Activated CD4-positive, alpha-beta T cell treated with anti-CD3 and anti-CD28 coated beads for 24 hours (primary cell): ENCODE results near the gene ADAP2.
"Not testable (repeated sequence)": the region's sequence is repeated elsewhere in the genome, so short reads cannot be mapped to it uniquely, and the experiment has no call there.

Source experiments
- DNase-seq, 2 donors: peaks; one replicate each; pipeline ENCODE4 v3.0.0-alpha.2; 2020; ENCODE audit warnings: low read depth in 2 of 2

ADAP2 gene, protein sequence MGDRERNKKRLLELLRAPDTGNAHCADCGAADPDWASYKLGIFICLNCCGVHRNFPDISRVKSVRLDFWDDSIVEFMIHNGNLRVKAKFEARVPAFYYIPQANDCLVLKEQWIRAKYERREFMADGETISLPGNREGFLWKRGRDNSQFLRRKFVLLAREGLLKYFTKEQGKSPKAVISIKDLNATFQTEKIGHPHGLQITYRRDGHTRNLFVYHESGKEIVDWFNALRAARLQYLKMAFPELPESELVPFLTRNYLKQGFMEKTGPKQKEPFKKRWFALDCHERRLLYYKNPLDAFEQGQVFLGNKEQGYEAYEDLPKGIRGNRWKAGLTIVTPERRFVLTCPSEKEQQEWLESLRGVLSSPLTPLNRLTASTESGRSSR

GRCh38 chr17:30921544-30922196, at the start of gene ADAP2:
TSS of gene ADAP2 (plus strand) at chr17:30921945. CDS start at chr17:30922015, 70 bp downstream.
- no peak for DNase-seq

- no peak for DNase-seq
These were observed 35.6 kb upstream of the ADAP2 start for GRCh38 chr17:30886187-30886586.

DNA sequence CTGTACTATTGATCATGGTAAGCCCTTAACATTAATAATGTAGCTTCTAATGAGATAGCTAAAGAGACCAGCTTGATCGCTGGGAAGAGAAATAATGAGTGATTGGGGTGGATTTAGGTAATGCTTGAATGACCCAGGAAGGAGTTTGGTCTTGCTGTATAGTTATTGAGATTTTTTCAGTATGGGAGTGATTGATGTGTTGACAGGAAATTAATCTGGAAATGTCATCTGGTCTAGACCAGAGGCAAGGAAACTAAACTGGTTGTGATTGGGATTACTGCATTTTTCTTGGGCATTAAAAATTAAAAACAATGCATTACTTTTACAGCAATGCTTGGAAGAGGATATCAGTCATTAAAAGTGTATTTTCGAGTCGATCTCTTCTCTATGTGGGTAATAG, 27.5 kb upstream of the ADAP2 start:
- DNase-seq, result no peak

- no peak for DNase-seq
These were observed 24.4 kb upstream of the ADAP2 start for GRCh38 chr17:30897311-30897710.

GRCh38 chr17:30905742-30906100, 16.0 kb upstream of the ADAP2 start:
- DNase-seq, result no peak

GRCh38 chr17:30906101-30906911, 15.4 kb upstream of the ADAP2 start, which contains the start of gene TEFM:
TSS of gene TEFM (minus strand) at chr17:30906238. CDS start at chr17:30906198, 40 bp downstream.
- DNase-seq, result peak; percentile 79 to 81

DNA sequence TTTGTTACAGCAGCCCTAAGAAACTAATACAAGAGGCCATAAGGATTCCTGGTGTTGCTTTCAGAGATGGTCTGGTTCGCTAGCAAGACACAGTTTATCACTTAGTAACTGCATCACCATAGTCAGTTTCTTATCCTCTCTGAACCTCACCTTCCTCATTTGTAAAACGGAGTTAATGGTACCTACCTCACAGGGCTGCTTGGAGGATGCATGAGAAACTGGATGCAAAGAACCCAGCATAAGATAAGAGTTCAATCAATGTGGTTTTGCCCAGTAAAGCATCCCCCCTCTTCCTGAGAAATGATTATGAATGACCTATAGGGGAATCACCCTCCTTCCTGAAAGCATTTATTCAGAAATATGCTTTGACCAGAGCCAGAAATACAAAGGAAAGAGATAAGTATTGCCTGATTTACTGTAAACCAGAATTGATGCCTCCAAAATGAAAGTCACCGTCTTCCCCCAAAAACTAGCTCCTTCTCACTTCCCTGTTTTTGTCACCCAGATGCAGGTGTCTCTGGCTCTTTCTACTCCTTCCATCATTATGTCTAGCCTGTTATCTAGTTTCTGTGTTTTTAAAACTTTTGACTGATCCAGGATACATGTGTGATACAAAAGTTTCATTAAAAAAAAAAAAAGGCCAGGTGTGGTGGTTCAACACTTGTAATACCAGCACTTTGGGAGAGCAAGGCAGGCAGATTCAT, 12.9 kb upstream of the ADAP2 start:
- DNase-seq, result no peak

DNA sequence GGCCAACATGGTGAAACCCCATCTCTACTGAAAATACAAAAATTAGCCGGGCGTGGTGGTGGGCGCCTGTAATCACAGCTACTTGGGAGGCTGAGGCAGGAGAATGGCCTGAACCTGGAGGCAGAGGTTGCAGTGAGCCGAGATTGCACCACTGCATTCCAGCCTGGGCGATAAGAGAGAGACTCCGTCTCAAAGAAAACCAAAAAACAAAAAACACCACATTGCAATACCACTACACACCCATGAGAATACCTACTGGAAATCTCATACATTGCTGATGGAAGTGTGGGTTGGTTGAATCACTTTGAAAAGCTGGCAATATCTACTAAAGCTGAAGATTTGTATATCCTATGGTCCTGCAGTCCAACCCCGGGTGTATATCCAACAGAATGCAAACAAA, 11.6 kb upstream of the ADAP2 start:
- not testable (repeated sequence) for DNase-seq

GRCh38 chr17:30913955-30914354, 7.8 kb upstream of the ADAP2 start:
- no peak for DNase-seq

- no peak for DNase-seq
These were observed 5.7 kb upstream of the ADAP2 start for GRCh38 chr17:30915833-30916611.

DNA sequence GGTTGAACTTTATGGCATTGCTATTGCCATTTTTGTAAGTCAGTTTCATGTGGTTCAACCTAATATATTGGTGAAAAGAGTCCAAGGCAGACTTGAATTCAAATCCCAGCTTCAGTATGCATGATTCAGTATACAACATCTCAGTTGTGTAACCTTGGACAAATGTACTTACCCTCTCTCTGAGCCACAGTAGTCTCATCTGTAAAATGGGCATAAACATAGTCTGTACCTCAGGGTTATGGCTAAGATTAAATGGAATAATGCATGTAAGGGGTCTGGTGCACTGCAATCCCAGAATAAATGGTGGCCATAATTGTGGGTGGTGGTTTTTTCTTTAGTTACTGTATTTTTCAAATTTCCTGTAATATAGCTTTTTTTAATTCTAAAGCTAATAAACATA, 4.7 kb upstream of the ADAP2 start:
- no peak for DNase-seq

GRCh38 chr17:30920282-30920681, 1.5 kb upstream of the ADAP2 start:
- DNase-seq, result no peak

- no peak for DNase-seq
These were observed 832 bp upstream of the ADAP2 start for GRCh38 chr17:30920683-30921543.

DNA sequence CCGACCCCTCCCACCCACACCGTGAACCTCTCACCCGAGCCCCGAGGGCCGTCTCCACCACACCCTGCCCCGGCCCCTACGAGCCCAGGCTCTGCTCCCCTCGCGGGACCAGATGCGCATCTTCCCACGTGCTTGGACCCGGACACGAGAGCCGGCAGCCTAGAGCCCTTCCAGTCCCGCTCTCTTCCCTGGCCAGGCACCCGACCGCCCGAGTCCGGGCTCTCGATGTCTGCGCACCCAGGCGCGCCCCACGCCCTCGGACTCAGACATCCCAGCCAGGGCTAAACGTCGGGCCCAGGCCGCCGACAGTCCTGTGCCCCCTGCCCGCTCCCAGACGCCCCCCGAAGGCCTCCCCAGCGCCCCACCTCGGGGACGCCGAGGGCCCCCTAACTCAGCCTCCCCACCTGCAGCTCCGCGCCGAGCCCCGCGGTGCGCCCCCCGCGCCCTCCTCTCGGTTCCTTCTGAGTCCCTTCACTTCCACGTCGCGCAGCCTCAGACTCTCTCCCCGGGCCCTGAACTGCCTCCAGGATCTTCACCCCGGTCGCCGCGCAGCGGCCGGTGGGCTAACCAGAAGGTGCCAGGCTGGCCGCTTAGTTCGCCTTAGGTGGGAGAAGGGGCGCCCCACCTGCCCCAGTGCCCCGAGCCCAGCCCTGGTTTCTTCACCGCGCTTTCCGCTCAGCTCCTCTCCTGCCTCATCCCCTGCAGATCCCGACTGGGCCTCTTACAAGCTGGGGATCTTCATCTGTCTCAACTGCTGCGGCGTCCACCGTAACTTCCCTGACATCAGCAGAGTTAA, 688 bp downstream of the ADAP2 start:
- DNase-seq, result no peak

GRCh38 chr17:30924341-30924740, 2.6 kb downstream of the ADAP2 start:
- DNase-seq, result no peak

DNA sequence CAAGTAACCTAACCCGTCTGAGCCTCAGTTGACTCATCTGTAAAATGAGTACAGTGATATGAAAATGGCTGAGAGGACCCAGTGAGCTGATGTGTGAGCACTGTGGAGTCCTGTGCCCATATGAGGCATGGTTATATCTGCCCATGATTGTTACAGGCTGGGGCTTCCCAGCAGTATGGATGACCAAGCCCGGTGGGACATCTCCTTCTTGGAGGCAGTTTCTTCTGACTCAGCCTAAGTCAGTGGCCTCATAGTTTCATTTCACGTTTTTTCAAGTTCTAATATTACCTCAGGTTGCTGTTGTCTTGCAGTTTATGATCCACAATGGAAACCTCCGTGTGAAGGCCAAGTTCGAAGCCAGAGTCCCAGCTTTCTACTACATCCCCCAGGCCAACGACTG, 4.8 kb downstream of the ADAP2 start:
- DNase-seq, result no peak

DNA sequence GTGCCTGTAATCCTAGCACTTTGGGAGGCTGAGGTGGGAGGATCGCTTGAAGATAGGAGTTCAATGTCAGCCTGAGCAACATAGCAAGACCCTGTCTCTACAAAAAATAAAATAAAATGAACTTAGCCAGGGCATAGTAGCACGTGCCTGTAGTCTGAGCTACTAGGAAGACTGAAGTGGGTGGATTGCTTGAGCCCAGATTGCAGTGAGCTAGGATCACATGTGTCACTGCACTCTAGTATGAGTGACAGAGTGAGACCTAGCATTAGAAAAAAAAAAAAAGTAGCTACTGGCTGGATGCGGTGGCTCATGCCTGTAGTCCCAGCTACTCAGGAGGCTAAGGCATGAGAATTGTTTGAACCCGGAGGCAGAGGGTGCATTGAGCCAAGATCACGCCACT, 6.0 kb downstream of the ADAP2 start:
- no peak for DNase-seq

DNA sequence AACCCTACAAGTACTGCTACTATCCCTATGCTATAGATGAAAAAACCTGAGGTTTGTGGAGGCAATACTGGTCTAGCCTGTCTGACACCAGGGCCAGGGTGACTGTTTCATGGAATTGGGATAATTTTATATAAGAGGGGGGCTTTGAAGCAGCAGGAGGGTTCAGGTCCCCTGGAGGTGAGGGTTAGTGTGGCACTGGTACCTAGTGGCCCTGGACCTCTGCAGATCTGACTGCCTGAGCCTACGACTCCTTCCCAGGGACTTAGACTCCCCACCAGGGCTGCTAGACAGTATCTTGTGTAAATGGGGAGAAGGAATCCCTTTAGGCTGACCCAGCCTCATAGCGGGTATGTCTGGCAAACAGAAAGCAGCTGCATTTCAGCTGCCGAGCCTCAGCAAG, 6.8 kb downstream of the ADAP2 start:
- DNase-seq, result no peak

- no peak for DNase-seq
These were observed 7.4 kb downstream of the ADAP2 start for GRCh38 chr17:30929081-30929633.
